AG10803 (cell line): ENCODE results near the gene GRIK2.
A peak's percentile ranks its signal among the peaks of the same experiment; 100 is the strongest.
"Not testable (repeated sequence)": the region's sequence is repeated elsewhere in the genome, so short reads cannot be mapped to it uniquely, and the experiment has no call there.

Experiments used
- DNase-seq: peaks from one replicate; pipeline ENCODE4 v3.0.0; 2010; ENCODE audit warnings: low read depth
- H3K4me3 ChIP-seq: 2 replicates; pipeline ENCODE4 v1.5.1; 2011; ENCODE audit warnings: mild to moderate bottlenecking, low read length, control low read depth
- CTCF ChIP-seq: conservative IDR thresholded peaks from 2 replicates; pipeline ENCODE4 v1.5.1; 2011; ENCODE audit warnings: mild to moderate bottlenecking, low read length, control low read depth, inconsistent platforms

Gene GRIK2

DNA sequence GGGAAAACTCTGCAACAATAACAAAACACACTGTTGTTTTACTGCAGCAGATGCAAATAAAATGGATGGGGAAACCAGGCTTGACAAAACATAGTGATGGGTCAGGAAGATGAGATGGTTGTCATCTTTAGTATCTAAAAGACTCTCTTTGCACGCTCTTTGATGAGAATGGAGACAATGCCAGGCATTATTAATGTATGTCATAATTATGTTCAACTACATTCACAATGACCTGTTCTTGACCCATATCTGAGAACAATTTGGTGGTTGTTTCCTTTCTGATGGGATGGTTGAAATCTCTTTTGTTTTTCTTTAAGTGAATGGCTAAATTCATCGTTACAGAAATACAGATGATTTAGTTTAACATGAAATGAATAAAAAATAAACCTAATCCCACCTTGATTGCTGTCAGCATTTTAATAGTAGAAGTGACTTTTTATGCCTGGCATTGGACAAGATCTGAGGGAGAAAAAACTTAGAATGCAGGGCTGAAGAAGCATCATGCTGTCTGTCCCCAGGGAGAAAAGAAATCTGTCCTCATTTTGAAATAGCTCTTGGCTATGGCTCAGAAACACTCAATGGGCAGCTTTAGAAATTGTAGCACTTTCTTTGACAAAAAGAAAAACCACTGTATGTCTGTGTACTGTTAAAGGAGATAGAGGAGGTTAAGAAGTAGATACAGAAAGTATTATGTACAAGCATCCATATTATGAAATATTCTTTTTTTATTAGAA lies 12.4 kb upstream of the GRIK2 start:
- no peak overlapping the region for H3K4me3 ChIP-seq
- no peak for DNase-seq
- TF ChIP-seq CTCF, result no peak

GRCh38 chr6:101383747-101384146 lies 9.8 kb upstream of the GRIK2 start:
- H3K4me3 ChIP-seq, DNase-seq: not testable (repeated sequence)

GRCh38 chr6:101386982-101387381 lies 6.5 kb upstream of the GRIK2 start:
- no peak for DNase-seq
- peak; percentile 41 for TF ChIP-seq CTCF
- no peak overlapping the region for H3K4me3 ChIP-seq

- peak overlapping the region; percentile 71 for H3K4me3 ChIP-seq
- DNase-seq, result peak; percentile 52
- TF ChIP-seq CTCF, result no peak
Observed at GRCh38 chr6:101391772-101392585, 1.5 kb upstream of the GRIK2 start.

DNA sequence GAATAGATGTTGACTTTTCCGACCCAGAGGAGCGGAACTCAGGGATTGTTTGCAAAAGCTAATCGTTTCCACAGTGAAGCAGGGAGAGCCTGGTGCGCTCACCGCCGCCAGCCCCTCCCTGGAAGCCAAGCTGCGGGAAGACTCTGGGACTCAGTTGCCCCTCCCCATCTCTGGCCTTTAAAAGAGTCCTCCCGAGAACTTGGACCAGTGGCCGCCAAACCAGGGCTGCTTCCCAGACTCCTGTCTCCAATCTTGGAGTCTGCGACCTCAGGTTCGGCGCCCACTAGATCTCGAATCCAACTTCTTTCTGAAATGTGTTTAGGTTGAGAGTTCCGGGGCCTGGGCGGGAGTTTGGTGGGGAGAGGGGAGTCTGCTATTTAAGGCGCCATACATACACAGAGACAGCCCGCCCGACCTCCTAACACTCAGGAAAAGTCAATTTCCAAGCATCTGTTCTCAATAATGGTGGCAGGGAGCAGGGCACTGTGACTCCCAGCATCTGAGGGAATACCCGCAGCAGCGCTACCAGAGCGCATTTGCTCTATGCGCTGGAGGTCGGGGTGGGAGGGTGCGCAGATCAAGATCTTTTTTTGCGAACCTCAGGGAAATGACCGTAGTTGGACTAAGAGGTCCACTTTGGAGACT lies 800 bp upstream of the GRIK2 start:
- DNase-seq, result no peak
- no peak for TF ChIP-seq CTCF
- H3K4me3 ChIP-seq, result peak overlapping the region; percentile 71

GRCh38 chr6:101393829-101394251 lies 332 bp downstream of the GRIK2 start:
- TF ChIP-seq CTCF, result no peak
- peak; percentile 61 for DNase-seq
- H3K4me3 ChIP-seq, result peak overlapping the region; percentile 71

DNA sequence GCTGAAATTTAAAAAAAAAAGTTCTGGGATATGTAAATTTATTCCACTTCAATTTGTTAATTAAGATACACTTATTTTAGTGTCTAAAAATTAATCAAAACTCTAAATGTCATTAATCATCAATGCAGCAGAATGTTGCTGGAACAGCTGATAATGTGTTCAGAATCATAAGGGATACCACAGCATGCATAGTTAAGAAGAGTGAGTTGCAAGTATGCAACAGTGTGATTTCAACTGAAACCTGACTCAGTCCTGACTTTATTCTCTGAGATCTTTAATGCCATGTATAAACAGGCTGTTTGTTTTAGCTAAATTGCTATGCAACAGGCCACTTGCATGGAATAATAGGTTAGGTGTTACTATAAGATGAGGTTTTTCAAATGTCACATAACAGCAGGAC lies 1.4 kb downstream of the GRIK2 start:
- DNase-seq, result peak; percentile 11
- no peak for TF ChIP-seq CTCF
- peak overlapping the region; percentile 71 for H3K4me3 ChIP-seq
